Smooth muscle cell (in vitro differentiated cells): ENCODE results near the gene GPATCH3. TPM values are rescaled to one million over a fixed set of nuclear protein-coding genes. Genes with fewer than 3 reads are reported as not detected.
"Not testable (repeated sequence)": the region's sequence is repeated elsewhere in the genome, so short reads cannot be mapped to it uniquely, and the experiment has no call there.

Experiments
- DNase-seq: peaks from one replicate; lab custom pipeline; 2025; ENCODE audit not compliant: unreplicated experiment; lab: John Stamatoyannopoulos, UW
- H2AFZ ChIP-seq: fragments of 200-600 bp; sonication (generic); 2 replicates; pipeline ENCODE4 v1.6.0; 2016; ENCODE audit warnings: antibody characterized with exemption, low read depth, mild to moderate bottlenecking
- H3F3A ChIP-seq: fragments of 200-600 bp; sonication (generic); 2 replicates; pipeline ENCODE4 v1.6.0; 2017; ENCODE audit warnings: antibody characterized with exemption, low read depth
- H3K27ac ChIP-seq: fragments of 200-600 bp; sonication (generic); 2 replicates; pipeline ENCODE4 v1.5.1; 2016; ENCODE audit warnings: low read depth, mild to moderate bottlenecking
- H3K27me3 ChIP-seq: fragments of 200-600 bp; sonication (generic); 2 replicates; pipeline ENCODE4 v1.6.1; 2016; ENCODE audit warnings: low read depth, mild to moderate bottlenecking
- H3K36me3 ChIP-seq: fragments of 200-600 bp; sonication (generic); 2 replicates; pipeline ENCODE4 v1.5.1; 2016; ENCODE audit warnings: low read depth
- H3K4me1 ChIP-seq: fragments of 200-600 bp; sonication (generic); 2 replicates; pipeline ENCODE4 v1.5.1; 2016; ENCODE audit warnings: low read depth
- H3K4me2 ChIP-seq: fragments of 200-600 bp; sonication (generic); 2 replicates; pipeline ENCODE4 v1.6.0; 2016; ENCODE audit warnings: mild to moderate bottlenecking
- H3K4me3 ChIP-seq: fragments of 200-600 bp; sonication (generic); 2 replicates; pipeline ENCODE4 v1.5.1; 2016; ENCODE audit warnings: mild to moderate bottlenecking
- H3K79me2 ChIP-seq: fragments of 200-600 bp; sonication (generic); 2 replicates; pipeline ENCODE4 v1.6.0; 2016; ENCODE audit warnings: low read depth, mild to moderate bottlenecking
- H3K9ac ChIP-seq: fragments of 200-600 bp; sonication (generic); 2 replicates; pipeline ENCODE4 v1.6.0; 2016; ENCODE audit warnings: low read depth
- H3K9me3 ChIP-seq: fragments of 200-600 bp; sonication (generic); replicated peaks from 2 replicates; pipeline ENCODE4 v1.5.1; 2016; ENCODE audit warnings: low read depth
- H4K20me1 ChIP-seq: fragments of 200-600 bp; sonication (generic); 2 replicates; pipeline ENCODE4 v1.6.0; 2016; ENCODE audit warnings: low read depth
- whole genome bisulfite sequencing: methylation state at CpG from one replicate; pipeline ENCODE4 v1.1.7; 2016; ENCODE audit warnings: low lambda C conversion rate; 5-methylcytosine and 5-hydroxymethylcytosine counted together
- polyA plus RNA-seq: library from polyadenylated mRNA; unstranded; fragments of >200 nt; fragmentation: Nextera tagmentation; extraction: Ambion mirVana; gene quantifications from 2 replicates; pipeline ENCODE4 v1.2.1, GENCODE V29; 2016
- total RNA-seq: library from RNA; depleted of rRNA; stranded (reverse); fragments of >200 nt; gene quantifications from 2 replicates; pipeline ENCODE4 v1.2.3, GENCODE V29; 2014
- TF ChIP-seq, protein P1 (sequence below): fragments of 200-600 bp; sonication (generic); IDR thresholded peaks from 2 replicates; pipeline ENCODE4 v1.5.1; 2017; ENCODE audit warnings: borderline replicate concordance, mild to moderate bottlenecking, antibody characterized with exemption; ENCODE audit not compliant: insufficient read depth, poor library complexity, severe bottlenecking

The GPATCH3 gene
- total and polyA plus RNA-seq, 2 experiments from 2014 or later, result 5.6 to 17.4 TPM

DNA sequence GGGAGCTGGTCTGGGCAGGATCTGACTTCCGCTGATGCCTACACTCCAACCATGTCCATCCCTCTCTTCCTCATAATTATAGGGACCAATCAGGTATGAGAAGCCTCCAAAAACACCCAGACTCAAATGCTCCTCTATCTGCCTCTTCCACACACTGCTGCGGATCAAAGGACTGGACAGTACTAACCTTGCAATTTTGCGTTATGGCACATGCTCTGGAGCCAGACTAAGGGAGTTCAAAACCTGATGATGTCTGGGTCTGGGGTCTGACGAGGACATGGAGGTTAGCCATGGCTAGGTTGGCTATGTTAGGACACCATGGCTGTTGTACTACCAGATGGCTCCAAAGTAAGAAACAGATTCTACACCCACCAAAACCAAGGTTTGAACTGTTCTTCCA lies 20.5 kb downstream of the GPATCH3 start:
- WGBS, result 97% methylated on average over 4 of the region's 4 CpGs

DNA sequence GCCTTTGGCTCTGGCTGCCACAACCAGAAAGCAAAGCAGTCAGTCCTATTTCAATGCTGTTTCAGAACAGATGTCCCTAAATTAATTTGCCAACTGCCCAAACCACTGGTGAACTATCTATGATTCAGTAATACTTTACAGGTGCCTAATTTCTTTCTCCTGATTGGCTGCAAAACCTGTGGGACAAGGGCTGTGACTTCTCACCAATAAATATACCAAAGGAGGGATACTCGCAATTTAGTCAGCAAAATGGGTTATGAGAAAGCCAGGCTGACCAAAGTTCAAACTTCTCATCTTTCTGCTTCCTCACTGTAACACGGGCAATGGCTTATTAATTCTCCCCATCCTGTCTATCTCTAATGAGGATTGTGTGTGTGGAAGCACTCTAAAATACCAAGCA lies 22.9 kb downstream of the GPATCH3 start:
- Histone ChIP-seq H3K4me3 (no peak overlapping the region), H3K4me2 (no peak overlapping the region), H3K9me3 (no peaks in the 10 kb centered on the region), H3K9ac (no peak overlapping the region), H3K27me3 (no peaks in the 10 kb centered on the region), H3K4me1 (peaks cover 16% of the 10 kb centered on the region), H3K27ac (peak overlapping the region; percentile 7), H3K36me3 (peaks cover 8% of the 10 kb centered on the region), H2AFZ (no peak overlapping the region), H4K20me1 (peaks cover 6% of the 10 kb centered on the region), H3F3A (peaks cover 20% of the 10 kb centered on the region), H3K79me2 (no peaks in the 10 kb centered on the region)
- TF ChIP-seq, protein P1, sequence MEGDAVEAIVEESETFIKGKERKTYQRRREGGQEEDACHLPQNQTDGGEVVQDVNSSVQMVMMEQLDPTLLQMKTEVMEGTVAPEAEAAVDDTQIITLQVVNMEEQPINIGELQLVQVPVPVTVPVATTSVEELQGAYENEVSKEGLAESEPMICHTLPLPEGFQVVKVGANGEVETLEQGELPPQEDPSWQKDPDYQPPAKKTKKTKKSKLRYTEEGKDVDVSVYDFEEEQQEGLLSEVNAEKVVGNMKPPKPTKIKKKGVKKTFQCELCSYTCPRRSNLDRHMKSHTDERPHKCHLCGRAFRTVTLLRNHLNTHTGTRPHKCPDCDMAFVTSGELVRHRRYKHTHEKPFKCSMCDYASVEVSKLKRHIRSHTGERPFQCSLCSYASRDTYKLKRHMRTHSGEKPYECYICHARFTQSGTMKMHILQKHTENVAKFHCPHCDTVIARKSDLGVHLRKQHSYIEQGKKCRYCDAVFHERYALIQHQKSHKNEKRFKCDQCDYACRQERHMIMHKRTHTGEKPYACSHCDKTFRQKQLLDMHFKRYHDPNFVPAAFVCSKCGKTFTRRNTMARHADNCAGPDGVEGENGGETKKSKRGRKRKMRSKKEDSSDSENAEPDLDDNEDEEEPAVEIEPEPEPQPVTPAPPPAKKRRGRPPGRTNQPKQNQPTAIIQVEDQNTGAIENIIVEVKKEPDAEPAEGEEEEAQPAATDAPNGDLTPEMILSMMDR, result no peak
- DNase-seq, result no peak
- WGBS, result 82% methylated on average over 2 of the region's 2 CpGs

More for the DNA sequence above, 20.5 kb downstream of the GPATCH3 start:
- H3K4me3 ChIP-seq, result no peak overlapping the region
- no peaks in the 10 kb centered on the region for H3K27me3 ChIP-seq
- no peak for DNase-seq
- no peak overlapping the region for H2AFZ ChIP-seq
- no peak overlapping the region for H3K9ac ChIP-seq
- no peak overlapping the region for H3K27ac ChIP-seq
- H4K20me1 ChIP-seq, result peaks cover 6% of the 10 kb centered on the region
- H3K4me2 ChIP-seq, result no peak overlapping the region
- peaks cover 8% of the 10 kb centered on the region for H3K4me1 ChIP-seq
- H3K79me2 ChIP-seq, result no peaks in the 10 kb centered on the region
- TF ChIP-seq, protein P1, result no peak
- peaks cover 20% of the 10 kb centered on the region for H3F3A ChIP-seq
- peaks cover 8% of the 10 kb centered on the region for H3K36me3 ChIP-seq
- no peaks in the 10 kb centered on the region for H3K9me3 ChIP-seq

DNA sequence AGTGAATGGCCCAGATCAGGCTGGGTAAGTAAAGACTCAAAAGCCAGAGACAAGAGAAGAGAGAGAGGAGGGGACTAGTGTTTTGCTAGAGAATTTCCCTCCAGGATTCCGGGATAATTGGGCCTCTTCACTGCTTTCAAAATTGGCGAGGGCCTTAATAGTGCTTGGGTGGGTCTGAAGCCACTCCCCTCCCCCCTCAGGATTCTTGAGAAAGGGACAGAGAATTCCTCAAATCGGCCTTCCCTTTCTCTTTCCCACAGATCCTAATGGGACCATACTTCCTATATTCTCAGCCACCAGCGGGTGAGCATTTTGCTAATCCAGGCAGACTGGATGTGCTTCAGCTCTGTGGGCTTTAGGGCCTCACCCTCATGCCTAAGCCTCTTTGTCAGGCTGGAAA lies 25.4 kb downstream of the GPATCH3 start:
- no peaks in the 10 kb centered on the region for H3K27me3 ChIP-seq
- no peak overlapping the region for H2AFZ ChIP-seq
- peaks cover 16% of the 10 kb centered on the region for H3K4me1 ChIP-seq
- H3K36me3 ChIP-seq, result no peaks in the 10 kb centered on the region
- no peak overlapping the region for H3K4me3 ChIP-seq
- H3F3A ChIP-seq, result peaks cover 4% of the 10 kb centered on the region
- TF ChIP-seq, protein P1, result no peak
- H3K9me3 ChIP-seq, result no peaks in the 10 kb centered on the region
- no peak for DNase-seq
- 44% methylated on average over 4 of the region's 4 CpGs for WGBS
- no peaks in the 10 kb centered on the region for H3K79me2 ChIP-seq
- H3K27ac ChIP-seq, result peak overlapping the region; percentile 56
- H3K9ac ChIP-seq, result no peak overlapping the region
- H4K20me1 ChIP-seq, result no peaks in the 10 kb centered on the region
- no peak overlapping the region for H3K4me2 ChIP-seq

DNA sequence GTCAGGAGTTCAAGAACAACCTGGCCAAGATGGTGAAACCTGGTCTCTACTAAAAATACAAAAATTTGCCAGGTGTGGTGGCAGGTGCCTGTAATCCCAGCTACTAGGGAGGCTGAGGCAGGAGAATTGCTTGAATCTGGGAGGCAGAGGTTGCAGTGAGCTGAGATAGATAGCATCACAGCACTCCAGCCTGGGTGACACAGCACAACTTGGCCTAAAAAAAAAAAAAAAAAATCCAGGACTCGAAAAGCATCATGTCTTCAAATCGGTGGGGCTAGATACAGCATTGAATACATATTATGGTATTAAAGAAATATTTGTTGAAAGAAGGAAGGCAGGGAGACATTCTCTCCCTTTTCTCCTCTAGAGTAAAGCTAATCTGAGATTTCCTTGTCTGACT lies 27.2 kb downstream of the GPATCH3 start:
- H3K36me3 ChIP-seq, H3K9ac ChIP-seq, H3F3A ChIP-seq, H3K79me2 ChIP-seq, H3K4me3 ChIP-seq, DNase-seq, H3K27me3 ChIP-seq, H4K20me1 ChIP-seq, H3K4me2 ChIP-seq, H2AFZ ChIP-seq, H3K9me3 ChIP-seq: not testable (repeated sequence)
- 93% methylated on average over 2 of the region's 2 CpGs for WGBS
- peaks cover 16% of the 10 kb centered on the region for H3K4me1 ChIP-seq
- peak overlapping the region; percentile 71 for H3K27ac ChIP-seq
